Measurements from ENCODE around the gene NDUFC2. TPM values are rescaled to one million over a fixed set of nuclear protein-coding genes. Genes with fewer than 3 reads are reported as not detected.

NDUFC2 gene
- total and polyA plus RNA-seq, 2 of the 13 experiments (the other 11 are each of a cell fraction or from before 2014, with no cell fraction given), result 256 to 363 TPM

DNA sequence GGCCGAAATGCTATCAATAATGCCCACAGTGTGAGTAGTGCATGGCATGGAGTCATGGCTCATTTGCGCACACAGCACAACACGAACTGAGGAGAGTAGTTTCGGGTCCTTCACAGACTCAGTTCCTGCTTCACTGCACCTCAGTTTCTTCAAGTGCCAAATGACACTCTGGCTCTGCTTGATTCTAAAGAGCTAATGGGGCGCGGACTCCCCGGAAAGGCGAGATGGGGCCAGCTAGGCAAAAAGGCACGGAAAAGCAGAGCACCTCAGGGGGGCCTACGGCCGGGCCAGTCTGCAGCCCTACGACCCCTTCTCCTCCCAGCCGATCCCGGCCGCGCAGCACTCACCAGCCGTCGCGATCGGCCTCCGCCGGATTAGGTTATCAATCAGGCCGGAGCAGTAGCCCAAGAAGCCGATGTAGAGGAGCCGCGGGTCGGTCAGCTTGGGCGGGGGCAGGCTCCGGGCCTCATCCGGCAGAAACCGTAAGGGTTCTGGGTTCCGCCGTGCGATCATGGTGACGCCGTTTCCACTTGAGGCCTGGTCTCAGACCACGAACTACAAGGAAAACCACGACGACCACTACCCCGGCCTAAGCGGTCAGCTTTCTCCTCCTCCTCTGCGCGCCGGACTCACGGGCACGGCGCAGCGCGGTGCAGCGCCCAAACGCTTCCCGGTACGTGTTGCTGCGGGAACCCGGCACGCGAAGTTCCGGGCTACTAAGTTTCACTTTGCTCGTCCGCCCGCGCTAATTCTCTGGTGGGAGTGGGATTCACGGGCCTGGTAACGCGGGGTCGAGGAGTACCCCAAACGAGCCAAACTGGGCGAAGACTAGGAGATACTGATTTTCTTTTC is at the start of gene NDUFC2 (continued):
- peak; percentile 80 for TF ChIP-seq KLF12 (CRISPR knock-in tag; IDR thresholded peaks at IDR 0.05; ENCODE audit: borderline replicate concordance)
- peak; percentile 65; the same call in 1 of the 2 replicates for TF ChIP-seq ADNP (CRISPR knock-in tag; IDR thresholded peaks at IDR 0.05)
- peak; percentile 98; the same call in 1 of the 2 replicates for TF ChIP-seq AHR (CRISPR knock-in tag; IDR thresholded peaks at IDR 0.05)
- TF ChIP-seq, protein P1, sequence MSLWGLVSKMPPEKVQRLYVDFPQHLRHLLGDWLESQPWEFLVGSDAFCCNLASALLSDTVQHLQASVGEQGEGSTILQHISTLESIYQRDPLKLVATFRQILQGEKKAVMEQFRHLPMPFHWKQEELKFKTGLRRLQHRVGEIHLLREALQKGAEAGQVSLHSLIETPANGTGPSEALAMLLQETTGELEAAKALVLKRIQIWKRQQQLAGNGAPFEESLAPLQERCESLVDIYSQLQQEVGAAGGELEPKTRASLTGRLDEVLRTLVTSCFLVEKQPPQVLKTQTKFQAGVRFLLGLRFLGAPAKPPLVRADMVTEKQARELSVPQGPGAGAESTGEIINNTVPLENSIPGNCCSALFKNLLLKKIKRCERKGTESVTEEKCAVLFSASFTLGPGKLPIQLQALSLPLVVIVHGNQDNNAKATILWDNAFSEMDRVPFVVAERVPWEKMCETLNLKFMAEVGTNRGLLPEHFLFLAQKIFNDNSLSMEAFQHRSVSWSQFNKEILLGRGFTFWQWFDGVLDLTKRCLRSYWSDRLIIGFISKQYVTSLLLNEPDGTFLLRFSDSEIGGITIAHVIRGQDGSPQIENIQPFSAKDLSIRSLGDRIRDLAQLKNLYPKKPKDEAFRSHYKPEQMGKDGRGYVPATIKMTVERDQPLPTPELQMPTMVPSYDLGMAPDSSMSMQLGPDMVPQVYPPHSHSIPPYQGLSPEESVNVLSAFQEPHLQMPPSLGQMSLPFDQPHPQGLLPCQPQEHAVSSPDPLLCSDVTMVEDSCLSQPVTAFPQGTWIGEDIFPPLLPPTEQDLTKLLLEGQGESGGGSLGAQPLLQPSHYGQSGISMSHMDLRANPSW (CRISPR knock-in tag; IDR thresholded peaks at IDR 0.05; ENCODE audit: borderline replicate concordance), result no peak
- TF ChIP-seq KAT8 (CRISPR knock-in tag; IDR thresholded peaks at IDR 0.05), result peak; percentile 91
- peak; percentile 78; the same call in 1 of the 2 replicates for TF ChIP-seq TARDBP (CRISPR knock-in tag; IDR thresholded peaks at IDR 0.05)
- 0 out of 2 replicates have a peak, but pooled peaks have one; percentile 84 for TF ChIP-seq TEAD2 (CRISPR knock-in tag; IDR thresholded peaks at IDR 0.05)
- no peak for TF ChIP-seq ATF7 (IDR thresholded peaks at IDR 0.05)
- TF ChIP-seq ATF7 (CRISPR knock-in tag; IDR thresholded peaks at IDR 0.05), result peak; percentile 59; the same call in 1 of the 2 replicates
- peak; percentile 88 for TF ChIP-seq ZNF564 (CRISPR knock-in tag; IDR thresholded peaks at IDR 0.05)
- TF ChIP-seq MAF1 (CRISPR knock-in tag; IDR thresholded peaks at IDR 0.05; ENCODE audit: borderline replicate concordance), result peak; percentile 83; the same call in 1 of the 2 replicates
- TF ChIP-seq KDM4B (CRISPR knock-in tag; IDR thresholded peaks at IDR 0.05), result peak; percentile 98
- peak; percentile 95 for TF ChIP-seq ZNF747 (CRISPR knock-in tag; IDR thresholded peaks at IDR 0.05; ENCODE audit: borderline replicate concordance)
- peak; percentile 96 for TF ChIP-seq ZNF124 (CRISPR knock-in tag; IDR thresholded peaks at IDR 0.05)
- TF ChIP-seq, protein P2, sequence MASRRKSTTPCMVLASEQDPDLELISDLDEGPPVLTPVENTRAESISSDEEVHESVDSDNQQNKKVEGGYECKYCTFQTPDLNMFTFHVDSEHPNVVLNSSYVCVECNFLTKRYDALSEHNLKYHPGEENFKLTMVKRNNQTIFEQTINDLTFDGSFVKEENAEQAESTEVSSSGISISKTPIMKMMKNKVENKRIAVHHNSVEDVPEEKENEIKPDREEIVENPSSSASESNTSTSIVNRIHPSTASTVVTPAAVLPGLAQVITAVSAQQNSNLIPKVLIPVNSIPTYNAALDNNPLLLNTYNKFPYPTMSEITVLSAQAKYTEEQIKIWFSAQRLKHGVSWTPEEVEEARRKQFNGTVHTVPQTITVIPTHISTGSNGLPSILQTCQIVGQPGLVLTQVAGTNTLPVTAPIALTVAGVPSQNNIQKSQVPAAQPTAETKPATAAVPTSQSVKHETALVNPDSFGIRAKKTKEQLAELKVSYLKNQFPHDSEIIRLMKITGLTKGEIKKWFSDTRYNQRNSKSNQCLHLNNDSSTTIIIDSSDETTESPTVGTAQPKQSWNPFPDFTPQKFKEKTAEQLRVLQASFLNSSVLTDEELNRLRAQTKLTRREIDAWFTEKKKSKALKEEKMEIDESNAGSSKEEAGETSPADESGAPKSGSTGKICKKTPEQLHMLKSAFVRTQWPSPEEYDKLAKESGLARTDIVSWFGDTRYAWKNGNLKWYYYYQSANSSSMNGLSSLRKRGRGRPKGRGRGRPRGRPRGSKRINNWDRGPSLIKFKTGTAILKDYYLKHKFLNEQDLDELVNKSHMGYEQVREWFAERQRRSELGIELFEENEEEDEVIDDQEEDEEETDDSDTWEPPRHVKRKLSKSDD (CRISPR knock-in tag; IDR thresholded peaks at IDR 0.05; ENCODE audit: low read depth), result peak; percentile 94
- TF ChIP-seq CEBPB (IDR thresholded peaks at IDR 0.05; ENCODE audit: borderline replicate concordance, low read depth, low read length), result no peak
- peak; percentile 87 for TF ChIP-seq FLYWCH1 (CRISPR knock-in tag; IDR thresholded peaks at IDR 0.05)
- TF ChIP-seq TMF1 (CRISPR knock-in tag; IDR thresholded peaks at IDR 0.05; ENCODE audit: low read depth), result 0 out of 2 replicates have a peak, but pooled peaks have one; percentile 23
- no peak for TF ChIP-seq ZNF432 (CRISPR knock-in tag; IDR thresholded peaks at IDR 0.05; ENCODE audit: borderline replicate concordance)
- peak; percentile 84; the same call in 1 of the 2 replicates for TF ChIP-seq SRY (CRISPR knock-in tag; IDR thresholded peaks at IDR 0.05)
- peak; percentile 96 for TF ChIP-seq XRCC5 (optimal IDR thresholded peaks at IDR 0.05; ENCODE audit: low read length)
- no peak for TF ChIP-seq GTF2F1 (IDR thresholded peaks at IDR 0.05; ENCODE audit: low read length)
- peak; percentile 72; the same call in 1 of the 2 replicates for TF ChIP-seq PITX1 (CRISPR knock-in tag; IDR thresholded peaks at IDR 0.05)
